NOMO-1 treated with DMSO at 0.1 percent for 48 hours (cell line): ENCODE measurements around the gene IMP3.
A peak's percentile ranks its signal among the peaks of the same experiment; 100 is the strongest.
"Not testable (repeated sequence)": the region's sequence is repeated elsewhere in the genome, so short reads cannot be mapped to it uniquely, and the experiment has no call there.

ENCODE experiments used
- DNase-seq: peaks from one replicate; lab custom pipeline; 2025; ENCODE audit not compliant: unreplicated experiment; lab: John Stamatoyannopoulos, UW

Gene IMP3, protein sequence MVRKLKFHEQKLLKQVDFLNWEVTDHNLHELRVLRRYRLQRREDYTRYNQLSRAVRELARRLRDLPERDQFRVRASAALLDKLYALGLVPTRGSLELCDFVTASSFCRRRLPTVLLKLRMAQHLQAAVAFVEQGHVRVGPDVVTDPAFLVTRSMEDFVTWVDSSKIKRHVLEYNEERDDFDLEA

DNA sequence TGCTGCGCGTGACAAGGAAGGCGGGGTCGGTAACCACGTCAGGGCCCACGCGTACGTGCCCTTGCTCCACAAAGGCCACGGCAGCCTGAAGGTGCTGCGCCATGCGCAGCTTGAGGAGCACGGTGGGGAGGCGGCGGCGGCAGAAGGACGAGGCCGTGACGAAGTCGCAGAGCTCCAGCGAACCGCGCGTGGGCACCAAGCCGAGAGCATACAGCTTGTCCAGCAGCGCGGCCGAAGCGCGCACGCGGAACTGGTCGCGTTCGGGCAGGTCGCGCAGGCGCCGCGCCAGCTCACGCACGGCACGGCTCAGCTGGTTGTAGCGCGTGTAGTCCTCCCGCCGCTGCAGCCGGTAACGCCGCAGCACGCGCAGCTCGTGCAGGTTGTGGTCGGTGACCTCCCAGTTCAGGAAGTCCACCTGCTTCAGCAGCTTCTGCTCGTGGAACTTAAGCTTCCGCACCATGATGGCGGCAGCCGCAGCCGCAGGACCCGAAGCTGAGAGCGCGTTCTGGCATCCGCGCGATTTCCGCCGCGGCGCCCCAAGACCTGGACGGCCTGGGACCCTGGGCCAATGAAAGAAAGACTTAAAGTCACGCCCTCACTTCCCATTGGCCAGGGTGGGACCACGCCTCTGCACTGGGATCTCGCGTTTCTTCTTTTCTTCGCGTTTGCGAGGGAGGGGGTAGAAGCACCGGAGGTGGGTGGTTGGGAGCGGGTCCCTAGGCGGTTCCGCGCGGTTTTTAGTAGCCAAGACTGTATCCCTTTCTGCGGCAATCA lies at the start of gene IMP3:
TSS of gene IMP3 (minus strand) at position 516 of the 774 bp plus-strand sequence. CDS start at position 460, 56 bp downstream.
- peak; percentile 98 for DNase-seq

GRCh38 chr15:75689429-75689828 lies 49.4 kb upstream of the IMP3 start:
- DNase-seq = not testable (repeated sequence)

DNA sequence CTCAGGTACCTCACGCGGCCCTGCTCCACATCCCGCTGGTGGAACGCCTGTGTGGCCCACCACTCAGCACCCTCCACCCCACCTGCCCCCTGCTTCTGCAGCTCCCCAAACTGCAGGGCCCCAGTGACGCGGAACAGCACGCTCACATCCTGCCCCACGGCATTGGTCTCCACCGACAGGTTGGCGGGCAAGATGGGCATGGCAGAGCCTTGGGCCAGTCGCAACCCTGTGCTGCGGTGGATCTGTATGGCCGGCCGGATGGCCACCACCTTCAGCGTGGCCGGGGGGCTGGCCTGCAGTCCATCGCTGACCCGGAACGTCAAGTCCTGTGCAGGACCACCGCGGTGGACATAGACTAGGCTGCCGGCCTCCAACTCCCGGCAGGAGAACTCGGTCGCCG lies 48.8 kb upstream of the IMP3 start:
- no peak for DNase-seq

DNA sequence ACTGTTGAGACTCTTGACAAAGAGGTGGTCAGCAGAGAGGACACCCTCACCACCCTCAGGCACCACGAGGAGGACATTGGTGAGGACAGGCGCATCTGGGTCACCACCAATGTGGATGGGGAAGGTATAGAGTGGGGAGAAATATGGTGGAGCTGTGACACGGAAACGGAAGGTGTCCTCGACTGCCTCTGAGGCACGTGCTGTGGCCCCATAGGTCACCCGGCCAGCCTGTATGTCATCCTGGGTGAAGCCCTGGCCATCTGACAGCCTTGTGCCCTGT lies 48.2 kb upstream of the IMP3 start:
- no peak for DNase-seq

DNA sequence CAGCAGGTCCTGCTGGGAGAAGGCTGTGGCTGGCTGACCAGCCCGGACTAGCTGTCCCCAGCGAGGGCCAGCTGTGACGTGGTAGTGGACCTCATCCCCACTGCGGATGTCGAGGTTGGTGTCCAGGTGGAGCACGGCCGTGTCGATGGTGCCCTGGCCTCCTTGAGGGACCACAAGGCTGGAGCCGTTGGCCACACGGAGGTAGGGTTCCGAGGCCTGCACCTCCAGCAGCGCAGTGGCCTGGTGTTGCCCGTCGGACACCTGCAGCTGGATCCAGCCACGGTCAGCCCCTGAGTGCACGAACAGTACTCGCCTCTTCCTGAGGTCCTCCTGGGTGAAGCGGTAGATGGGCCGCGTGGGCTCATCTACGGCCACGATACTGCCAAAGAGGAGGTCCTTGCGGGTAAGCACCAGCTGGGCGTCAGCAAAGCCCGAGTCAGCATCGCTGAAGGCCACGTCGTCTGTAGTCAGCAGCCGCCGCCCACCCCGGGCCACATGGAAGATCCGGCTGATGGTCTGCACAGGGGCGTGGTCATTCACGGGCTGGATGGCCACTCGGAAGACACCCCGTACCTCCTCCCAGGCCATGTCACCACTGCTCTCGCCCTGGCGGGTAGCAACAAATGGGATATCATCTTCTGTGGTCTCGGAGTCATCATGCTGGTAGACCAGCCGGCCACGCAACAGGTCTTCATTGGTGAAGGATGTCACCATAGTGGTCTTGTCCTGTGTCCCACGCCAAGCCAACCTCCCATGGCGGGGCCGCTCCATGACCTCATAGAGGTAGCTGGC lies 47.7 kb upstream of the IMP3 start:
- DNase-seq = no peak

GRCh38 chr15:75686212-75686642 lies 46.2 kb upstream of the IMP3 start:
- not testable (repeated sequence) for DNase-seq

DNA sequence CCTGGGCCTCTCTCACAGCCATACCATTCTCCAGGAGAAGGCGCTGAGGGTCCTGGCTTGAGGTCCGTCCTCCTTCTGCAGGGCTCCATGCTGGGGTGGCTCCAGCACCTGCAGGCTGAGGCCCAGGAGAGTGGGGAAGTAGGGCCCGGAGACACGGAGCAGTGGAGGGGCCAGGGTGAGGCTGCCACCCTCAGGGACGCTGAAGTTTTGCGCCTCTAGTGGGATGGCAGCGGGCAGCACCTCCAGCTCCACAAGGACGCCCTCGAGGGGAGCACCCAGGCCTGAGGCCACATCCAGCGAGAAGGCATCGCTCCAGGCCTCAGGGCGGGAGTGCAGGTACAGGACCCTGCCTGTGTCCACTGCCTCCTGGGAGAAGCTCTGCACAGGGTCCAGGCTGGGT lies 45.2 kb upstream of the IMP3 start:
- DNase-seq = no peak

GRCh38 chr15:75684648-75685047 lies 44.6 kb upstream of the IMP3 start:
- no peak for DNase-seq

- DNase-seq = peak; percentile 28
Measured at GRCh38 chr15:75683646-75684312, 43.8 kb upstream of the IMP3 start.

GRCh38 chr15:75682181-75683135 lies 42.4 kb upstream of the IMP3 start:
- DNase-seq = no peak

DNA sequence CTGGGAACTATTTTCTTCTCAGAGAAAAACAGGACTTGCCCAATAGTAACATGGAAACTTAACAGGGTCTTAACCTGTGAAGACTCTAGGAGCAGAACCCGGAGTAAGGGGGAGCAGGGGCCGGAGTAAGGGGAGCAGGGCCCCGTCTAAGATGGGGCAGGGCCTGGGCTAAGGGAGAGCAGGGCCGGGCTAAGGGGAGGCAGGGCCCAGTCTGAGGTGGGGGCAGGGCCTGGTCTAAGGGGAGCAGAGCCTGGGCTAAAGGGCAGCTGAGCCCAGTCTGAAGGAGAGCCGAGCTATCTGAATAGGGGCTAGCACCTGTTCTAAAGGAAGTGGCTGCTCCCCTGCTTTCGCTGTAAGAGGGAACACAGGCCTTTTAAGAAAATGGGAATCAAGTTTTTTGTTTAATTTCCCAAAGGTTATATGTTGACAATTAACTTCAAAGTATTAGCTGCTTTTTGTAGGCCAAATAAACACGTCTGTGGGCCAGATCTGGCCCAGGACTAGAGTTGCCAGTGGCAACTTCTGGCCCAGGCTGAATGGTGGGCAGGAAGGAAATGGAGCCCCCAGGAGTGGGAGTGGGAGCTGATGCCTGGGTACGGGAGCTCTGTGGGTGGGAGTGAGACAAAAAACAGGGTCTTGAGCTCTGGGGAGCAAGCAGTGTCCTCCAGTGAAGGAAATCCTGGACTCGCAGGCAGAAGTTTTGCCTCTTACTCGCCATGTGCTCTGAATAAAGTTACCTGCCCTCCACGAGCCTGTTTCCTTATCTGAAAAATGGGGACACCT lies 40.2 kb upstream of the IMP3 start:
- DNase-seq = no peak

DNA sequence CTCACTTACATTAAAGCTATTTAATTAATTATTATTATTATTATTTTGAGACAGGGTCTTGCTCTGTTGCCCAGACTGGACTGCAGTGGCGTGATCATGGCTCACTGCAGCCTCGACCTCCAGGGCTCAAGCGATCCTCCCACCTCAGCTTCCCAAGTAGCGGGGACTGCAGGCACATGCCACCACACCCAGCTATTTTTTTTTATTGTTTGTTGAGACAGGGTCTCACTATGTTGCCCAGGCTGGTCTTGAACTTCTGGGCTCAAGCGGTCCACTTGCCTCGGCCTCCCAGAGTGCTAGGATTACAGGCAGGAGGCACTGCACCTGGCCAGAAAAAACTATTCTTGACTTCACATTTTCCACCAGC lies 38.3 kb upstream of the IMP3 start:
- DNase-seq = not testable (repeated sequence)

GRCh38 chr15:75677465-75678323 lies 37.7 kb upstream of the IMP3 start:
- DNase-seq = no peak

DNA sequence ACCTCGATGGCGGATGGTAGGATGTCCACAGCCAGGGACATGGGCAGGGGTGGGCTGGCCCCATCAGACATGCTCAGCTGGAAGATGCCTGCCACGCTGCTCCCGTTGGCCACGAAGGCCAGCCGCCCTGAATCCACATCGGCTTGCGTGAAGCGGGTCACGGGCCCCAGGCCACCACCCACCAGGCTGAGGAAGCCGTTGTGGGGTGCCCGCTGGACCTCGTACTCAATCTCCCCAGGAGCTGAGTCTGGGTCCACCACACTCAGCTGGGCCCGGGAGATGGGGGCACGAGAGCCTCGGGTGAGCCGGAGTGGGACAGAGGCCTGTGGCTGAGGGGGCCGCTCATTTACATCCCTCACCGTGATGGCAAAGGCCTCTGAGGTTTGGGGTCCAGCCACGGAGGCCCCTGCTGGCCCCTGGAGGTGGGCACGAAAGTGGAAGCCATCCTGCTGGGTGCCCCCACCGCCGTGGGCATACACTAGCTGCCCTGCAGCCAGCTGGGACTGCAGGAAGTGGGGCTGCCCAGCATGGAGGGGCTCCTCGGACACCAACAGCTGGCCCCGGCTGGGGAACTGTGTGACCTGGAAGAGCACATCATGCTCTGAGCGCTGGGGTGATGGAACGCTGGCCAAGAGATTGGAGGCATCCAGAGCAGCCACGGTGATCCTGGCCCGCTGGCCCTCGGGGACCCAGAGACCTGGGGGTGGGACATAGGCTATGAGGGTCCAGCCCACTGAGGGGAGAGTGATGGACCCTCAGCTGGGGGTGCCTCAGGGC lies 36.9 kb upstream of the IMP3 start:
- DNase-seq = no peak

DNA sequence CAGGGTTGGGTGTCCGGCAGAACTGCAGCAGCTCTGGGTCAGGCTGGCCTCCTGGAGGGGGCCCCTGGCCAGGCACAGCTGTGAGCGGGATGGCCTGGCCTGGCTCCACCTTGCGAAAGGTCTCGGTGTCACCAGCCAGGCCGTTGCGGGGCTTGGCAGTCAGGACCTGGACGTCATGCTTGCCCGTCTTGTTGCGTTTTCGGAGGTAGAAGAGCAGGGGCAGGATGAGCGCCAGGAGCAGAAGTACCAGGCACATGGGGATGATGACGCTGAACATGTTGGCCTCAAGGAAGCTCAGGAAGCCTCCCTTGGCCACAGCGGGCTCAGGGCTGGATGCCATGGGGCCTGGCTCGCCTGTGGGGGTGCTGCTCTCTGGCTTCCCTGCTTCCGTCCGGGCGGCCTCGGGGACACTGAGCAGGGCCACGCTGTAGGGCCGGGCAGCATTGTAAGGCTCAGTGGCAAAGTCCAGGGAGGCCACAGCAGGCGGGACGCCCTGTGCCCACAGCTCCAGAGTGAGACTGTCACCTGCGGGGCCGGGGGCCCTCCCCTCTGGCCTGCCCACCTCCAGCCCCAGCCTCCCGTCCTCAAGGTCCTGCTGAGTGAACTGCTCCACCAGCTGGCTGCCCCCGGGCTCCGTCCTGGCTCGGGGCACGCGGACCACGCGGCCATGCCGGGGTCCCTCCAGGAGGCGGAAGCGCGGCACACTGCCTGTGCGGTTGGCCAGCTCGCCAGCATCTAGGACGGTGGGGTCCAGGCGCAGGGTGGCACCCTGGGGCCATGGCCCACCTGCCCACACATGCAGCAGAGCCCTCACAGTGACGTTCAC lies 35.8 kb upstream of the IMP3 start:
- no peak for DNase-seq

DNA sequence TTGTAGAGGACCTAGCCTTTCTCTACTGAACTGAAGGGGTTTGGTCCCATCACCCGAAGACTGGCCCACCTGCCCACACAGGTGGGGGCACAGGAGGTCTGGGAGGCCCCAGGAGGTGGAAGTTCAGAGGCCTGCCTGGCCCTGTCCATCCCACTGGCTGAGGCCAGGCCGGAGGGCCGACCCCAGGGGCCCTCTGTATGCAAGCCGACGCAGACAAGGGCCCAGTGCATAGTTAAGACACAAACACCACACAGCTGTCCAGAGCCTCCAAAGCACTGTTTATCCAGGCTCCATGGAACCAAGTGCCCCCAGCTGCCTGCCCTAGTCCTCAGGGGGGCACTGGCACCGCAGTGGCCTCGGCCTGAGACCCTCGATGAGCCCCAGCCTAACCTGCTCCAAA lies 34.3 kb upstream of the IMP3 start:
- DNase-seq = no peak
